Rectal smooth muscle tissue (tissue), 1 donor: ENCODE results near the gene MCL1.

Experiments used
- H3K27ac ChIP-seq: one replicate; pipeline ENCODE4 v1.7.0; 2013; ENCODE audit warnings: low read depth, low read length, inconsistent platforms
- H3K27me3 ChIP-seq: one replicate; pipeline ENCODE4 v1.7.0; 2013; ENCODE audit warnings: low read length; ENCODE audit not compliant: control insufficient read depth, insufficient read depth
- H3K36me3 ChIP-seq: one replicate; pipeline ENCODE4 v1.7.0; 2013; ENCODE audit warnings: low read length; ENCODE audit not compliant: control insufficient read depth, insufficient read depth
- H3K4me1 ChIP-seq: one replicate; pipeline ENCODE4 v1.7.0; 2013; ENCODE audit warnings: low read length; ENCODE audit not compliant: control insufficient read depth, insufficient read depth
- H3K4me3 ChIP-seq: one replicate; pipeline ENCODE4 v1.7.0; 2013; ENCODE audit warnings: low read length
- H3K9ac ChIP-seq: one replicate; pipeline ENCODE4 v1.7.0; 2013; ENCODE audit warnings: low read length

MCL1 gene

GRCh38 chr1:150535511-150536287, 43.7 kb downstream of the MCL1 start:
- H3K4me1 ChIP-seq, result no peaks in the 10 kb centered on the region
- no peak overlapping the region for H3K4me3 ChIP-seq
- no peak overlapping the region for H3K27ac ChIP-seq
- H3K27me3 ChIP-seq, result no peaks in the 10 kb centered on the region
- no peak overlapping the region for H3K9ac ChIP-seq
- no peaks in the 10 kb centered on the region for H3K36me3 ChIP-seq

GRCh38 chr1:150534002-150534401, 45.4 kb downstream of the MCL1 start:
- H3K4me3 ChIP-seq, result no peak overlapping the region
- no peaks in the 10 kb centered on the region for H3K4me1 ChIP-seq
- no peaks in the 10 kb centered on the region for H3K36me3 ChIP-seq
- H3K9ac ChIP-seq, result no peak overlapping the region
- no peaks in the 10 kb centered on the region for H3K27me3 ChIP-seq
- no peak overlapping the region for H3K27ac ChIP-seq

GRCh38 chr1:150532860-150533259, 46.5 kb downstream of the MCL1 start:
- H3K36me3 ChIP-seq, result no peaks in the 10 kb centered on the region
- H3K4me3 ChIP-seq, result no peak overlapping the region
- H3K27ac ChIP-seq, result peak overlapping the region; percentile 75
- H3K27me3 ChIP-seq, result no peaks in the 10 kb centered on the region
- H3K4me1 ChIP-seq, result no peaks in the 10 kb centered on the region
- H3K9ac ChIP-seq, result no peak overlapping the region

- no peaks in the 10 kb centered on the region for H3K4me1 ChIP-seq
- no peaks in the 10 kb centered on the region for H3K36me3 ChIP-seq
- no peak overlapping the region for H3K9ac ChIP-seq
- no peak overlapping the region for H3K4me3 ChIP-seq
- no peaks in the 10 kb centered on the region for H3K27me3 ChIP-seq
- no peak overlapping the region for H3K27ac ChIP-seq
Observed at GRCh38 chr1:150530491-150531159, 48.8 kb downstream of the MCL1 start.

- no peak overlapping the region for H3K9ac ChIP-seq
- H3K4me3 ChIP-seq, result no peak overlapping the region
- H3K36me3 ChIP-seq, result no peaks in the 10 kb centered on the region
- H3K27ac ChIP-seq, result no peak overlapping the region
- H3K4me1 ChIP-seq, result no peaks in the 10 kb centered on the region
- H3K27me3 ChIP-seq, result no peaks in the 10 kb centered on the region
Observed at GRCh38 chr1:150529017-150529416, 50.4 kb downstream of the MCL1 start.

GRCh38 chr1:150528196-150528595, 51.2 kb downstream of the MCL1 start:
- Histone ChIP-seq H3K27ac (no peak overlapping the region), H3K4me3 (no peak overlapping the region), H3K36me3 (no peaks in the 10 kb centered on the region), H3K4me1 (no peaks in the 10 kb centered on the region), H3K27me3 (no peaks in the 10 kb centered on the region), H3K9ac (no peak overlapping the region)

- no peaks in the 10 kb centered on the region for H3K4me1 ChIP-seq
- no peaks in the 10 kb centered on the region for H3K27me3 ChIP-seq
- H3K27ac ChIP-seq, result no peak overlapping the region
- H3K9ac ChIP-seq, result no peak overlapping the region
- no peak overlapping the region for H3K4me3 ChIP-seq
- no peaks in the 10 kb centered on the region for H3K36me3 ChIP-seq
Observed at GRCh38 chr1:150525348-150525747, 54.1 kb downstream of the MCL1 start.
